Central memory CD4-positive, alpha-beta T cell (primary cell): Measurements from ENCODE around the gene FAM163B.

Experiments
- DNase-seq: peaks from one replicate; pipeline ENCODE4 v3.0.0; 2022

The FAM163B gene

DNA sequence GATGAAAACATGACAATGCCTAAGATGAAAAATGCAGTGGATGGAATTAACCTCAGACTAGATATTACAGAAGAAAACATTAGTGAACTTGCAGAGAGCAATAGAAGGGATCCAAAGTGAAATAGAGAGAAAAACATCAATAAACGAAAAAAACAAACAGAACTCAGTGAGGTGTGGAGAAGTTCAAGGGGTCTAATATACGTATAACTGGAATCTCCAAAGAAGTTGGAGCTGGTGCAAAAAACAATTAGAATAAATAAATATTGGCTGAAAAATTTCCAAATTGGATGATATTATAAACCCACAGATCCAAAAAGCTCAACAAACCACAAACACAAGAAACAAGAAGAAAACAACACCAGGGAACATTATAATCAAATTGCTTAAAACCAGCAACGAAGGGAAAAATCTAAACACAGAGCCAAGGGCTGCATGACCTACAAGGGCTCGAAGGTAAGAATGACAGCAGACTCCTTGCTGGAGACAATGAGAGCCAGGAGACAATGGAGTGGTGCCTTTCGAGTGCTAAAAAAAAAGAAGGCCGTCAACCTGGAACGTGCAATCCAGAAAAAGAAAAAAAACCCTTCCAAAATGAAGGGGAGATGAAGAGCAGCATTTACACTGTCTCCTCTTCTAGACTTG lies 11.8 kb downstream of the FAM163B start:
- DNase-seq = no peak

DNA sequence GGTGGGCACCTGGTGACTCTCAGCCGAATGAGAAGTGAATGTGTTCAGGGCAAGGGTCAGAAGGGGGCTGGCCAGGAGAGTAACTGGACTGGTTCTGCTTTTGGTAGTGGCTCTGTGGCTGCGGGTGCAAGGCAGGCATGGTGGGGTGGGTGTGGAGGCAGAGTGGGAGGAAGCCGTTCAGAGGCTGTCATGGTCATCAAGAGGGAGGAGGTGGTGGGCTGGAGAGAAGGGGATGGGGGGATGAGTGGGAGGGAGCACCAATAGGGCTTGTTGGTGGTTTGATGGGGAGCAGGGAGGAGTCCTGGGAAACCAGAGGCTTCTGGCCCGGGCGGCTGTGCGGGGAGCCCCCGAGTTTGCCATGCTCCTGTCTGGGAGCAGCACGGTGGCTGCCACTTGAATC lies 13.3 kb downstream of the FAM163B start:
- no peak for DNase-seq

DNA sequence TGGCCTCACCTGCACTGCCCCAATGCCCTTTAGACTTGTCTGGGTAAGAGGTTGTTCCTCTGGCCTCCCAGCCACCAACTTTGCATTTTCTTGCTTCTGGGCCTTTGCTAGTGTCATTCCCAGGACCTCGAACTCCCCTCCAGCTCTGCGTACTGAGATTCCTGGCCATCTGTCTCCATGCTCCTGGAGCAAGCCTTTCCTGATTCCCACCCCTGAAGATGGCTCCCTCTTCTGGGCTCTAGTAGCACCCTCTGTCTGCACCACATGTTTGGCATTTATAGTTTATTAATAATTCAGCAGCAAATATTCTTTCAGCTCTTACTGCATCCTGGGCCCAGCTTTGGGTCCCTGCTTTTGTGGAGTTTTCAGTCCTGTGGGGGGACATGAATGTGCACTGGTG lies 14.9 kb downstream of the FAM163B start:
- DNase-seq = no peak

DNA sequence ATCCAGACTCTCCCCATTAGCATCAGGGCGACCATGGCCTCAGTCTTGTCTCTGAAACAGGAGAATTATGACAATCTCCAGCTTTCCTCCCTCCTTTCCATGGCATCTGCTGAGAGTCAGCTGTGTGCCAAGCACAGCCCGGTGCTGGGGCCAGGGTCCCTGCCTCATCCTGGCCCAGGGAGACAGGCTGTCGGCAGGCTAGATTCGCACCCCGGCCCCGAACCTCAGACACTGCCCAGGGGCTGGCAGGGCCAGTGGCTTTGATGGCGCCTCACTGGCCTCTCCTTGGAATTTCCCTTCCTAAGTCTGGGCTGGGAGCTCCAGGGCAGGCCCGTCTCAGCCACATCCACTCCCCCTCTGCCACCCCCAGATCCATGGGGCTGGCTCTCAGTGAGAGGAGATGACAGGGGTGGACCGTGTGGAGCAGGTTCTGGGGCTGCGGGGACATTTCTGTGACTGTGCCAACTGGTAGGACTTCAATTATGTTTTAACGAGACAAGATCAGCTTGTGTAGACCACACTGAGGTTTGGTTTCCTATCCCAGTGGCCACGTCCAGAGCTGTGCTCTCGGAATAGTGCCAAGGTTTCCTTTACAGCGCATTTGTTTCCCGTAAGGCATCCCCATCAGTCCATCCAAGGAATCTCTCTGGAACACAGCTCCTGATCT lies 15.5 kb downstream of the FAM163B start:
- DNase-seq = no peak

DNA sequence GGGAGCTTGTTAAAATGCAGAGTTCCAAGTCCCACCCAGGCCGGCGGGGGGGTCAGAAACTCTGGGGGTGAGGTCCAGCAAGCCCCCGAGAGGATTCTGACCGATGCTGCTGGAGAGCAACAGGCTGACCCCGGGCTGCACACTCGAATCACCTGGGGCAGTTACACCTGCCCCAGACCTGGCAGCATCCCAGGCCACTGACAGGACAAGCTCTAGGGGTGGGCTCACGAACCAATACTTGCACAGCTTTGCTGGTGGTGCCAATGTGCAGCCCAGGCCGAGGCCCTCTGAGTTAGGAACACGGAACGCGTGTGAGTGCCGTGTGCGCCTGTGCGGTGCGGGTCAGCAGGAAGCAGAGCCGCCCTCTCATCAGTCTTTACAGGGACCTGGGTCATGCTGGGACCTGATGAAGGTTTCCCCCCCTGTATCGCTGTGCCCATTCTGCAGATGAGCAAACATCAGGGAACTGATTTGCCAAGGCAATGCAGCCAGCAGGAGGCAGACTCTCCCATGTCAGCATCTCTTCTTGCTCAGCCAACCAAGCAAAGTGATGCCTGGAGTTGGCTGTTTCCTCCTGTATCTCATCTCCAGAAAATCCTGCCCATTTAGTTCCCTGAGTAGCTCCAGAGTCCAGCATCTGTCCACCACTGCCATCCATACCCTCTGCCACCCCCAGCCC lies 16.3 kb downstream of the FAM163B start:
- no peak for DNase-seq

DNA sequence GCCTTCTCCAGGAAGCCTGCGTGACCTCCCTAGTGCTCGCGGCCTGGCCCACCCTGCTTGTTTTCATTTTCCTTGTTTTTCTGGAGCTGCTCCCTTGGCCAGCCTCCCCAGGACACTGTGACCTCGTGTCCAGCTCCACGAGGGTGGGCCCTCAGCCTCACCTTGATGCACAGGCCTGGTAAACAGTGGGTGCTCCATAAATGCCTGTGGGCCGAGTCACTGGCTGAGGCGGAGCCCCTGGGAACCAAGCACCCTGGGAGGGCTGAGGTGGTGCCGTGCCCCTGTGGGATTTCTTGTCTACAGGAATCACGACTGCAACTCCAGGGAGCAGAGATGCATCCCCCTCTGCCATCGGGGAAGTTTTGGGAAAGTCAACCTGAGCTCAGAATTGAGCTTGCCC lies 17.2 kb downstream of the FAM163B start:
- DNase-seq = no peak

DNA sequence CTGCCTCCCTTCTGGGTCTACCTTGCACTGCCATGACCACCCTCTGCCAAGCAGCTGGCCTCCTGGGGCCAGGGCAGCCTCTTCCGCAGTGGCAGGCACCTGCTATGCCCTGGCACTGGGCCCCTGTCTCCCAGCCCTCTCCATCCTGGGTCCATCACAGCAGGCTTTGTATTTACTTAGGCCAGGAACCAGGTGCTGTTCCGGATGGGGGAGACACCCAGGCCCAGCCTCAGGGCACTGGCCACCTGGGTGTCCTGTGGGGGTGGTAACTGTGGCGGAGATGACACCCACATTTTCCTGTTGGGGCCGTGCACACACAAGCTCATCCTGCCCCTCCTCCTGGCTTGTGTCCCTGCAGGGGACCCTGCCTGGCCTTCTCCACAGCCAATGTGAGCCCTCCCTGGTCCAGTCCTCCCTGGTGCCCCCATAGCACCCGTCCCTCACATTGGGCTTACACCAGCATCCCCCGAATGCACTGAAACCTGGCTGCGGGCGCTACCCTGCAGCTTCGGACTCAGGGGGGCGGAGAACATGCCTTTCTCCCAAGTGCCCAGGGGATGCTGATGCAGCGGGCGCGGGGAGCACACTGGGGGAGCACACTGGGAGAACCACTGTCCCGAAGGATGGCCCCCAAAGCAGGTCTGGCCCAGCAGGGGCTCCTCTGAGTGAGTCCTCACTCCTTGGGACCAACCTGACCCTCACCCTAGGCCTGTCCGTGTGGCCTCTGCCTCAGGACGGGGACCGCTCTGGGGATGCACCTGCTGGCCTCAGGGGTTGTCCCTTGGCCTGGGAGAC lies 17.9 kb downstream of the FAM163B start:
- DNase-seq = no peak

DNA sequence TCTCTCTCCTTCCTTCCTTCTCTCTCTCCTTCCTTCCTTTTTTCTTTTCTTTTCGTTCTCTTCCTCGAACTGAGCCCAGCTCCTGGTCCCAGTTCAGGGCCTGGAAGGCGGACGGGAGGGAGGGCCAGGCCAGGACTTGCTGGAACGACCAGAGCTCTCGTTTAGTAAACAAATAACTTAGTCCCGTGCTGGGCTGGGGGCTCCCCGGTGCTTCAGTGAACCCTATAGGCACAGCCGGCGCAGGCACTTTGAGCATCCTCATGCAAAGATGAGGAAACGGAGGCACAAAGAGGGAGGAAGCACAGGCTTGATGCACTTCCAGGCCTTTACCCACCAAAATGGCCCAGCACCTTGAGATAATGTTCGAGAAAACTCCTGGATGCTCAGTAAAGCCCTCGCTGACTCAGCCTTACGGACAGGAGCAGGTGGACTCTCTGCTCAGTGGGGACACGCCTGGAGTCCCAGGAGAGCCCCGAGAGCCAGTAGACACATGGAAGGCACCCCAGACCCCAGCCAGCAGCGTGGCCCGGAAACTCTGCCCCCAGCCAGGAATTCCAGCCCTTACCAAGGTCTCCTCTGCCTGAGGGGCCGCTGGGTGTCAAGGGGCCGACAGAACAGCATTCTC lies 18.8 kb downstream of the FAM163B start:
- no peak for DNase-seq

DNA sequence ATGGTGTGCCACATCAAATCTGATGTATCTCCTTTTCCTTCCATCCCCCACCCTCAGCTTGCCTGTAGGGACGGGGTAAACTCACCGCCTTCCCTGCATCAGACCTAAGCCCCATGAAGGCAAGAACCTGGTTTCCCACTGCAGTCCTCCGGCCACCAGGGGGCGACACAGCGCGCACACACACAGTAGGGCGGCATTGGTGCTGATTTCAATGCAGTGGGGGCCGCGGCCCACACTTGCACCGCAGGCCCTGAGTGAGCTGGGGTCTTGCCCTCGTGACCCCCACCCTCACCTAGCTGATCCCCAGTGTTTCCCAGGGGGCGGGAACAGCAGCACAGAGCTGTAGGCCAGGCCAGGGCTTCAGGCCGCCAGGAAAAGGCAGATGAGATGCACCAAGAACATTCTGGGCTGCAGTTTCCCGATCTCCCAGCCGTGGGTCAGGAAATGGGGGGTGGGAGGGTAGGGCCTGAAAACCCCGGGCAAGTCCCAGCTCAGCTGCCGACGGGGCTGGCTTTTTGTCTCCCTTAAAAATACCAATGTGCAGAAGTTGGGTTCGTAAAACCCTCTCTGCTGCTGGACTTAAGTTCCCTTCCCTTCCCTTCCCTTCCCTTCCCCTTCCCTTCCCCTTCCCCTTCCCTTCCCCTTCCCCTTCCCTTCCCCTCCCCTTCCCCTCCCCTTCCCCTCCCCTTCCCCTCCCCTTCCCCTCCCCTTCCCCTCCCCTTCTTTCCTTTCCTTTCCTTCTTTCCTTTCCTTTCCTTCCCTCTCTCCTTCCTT lies 19.5 kb downstream of the FAM163B start:
- no peak for DNase-seq

DNA sequence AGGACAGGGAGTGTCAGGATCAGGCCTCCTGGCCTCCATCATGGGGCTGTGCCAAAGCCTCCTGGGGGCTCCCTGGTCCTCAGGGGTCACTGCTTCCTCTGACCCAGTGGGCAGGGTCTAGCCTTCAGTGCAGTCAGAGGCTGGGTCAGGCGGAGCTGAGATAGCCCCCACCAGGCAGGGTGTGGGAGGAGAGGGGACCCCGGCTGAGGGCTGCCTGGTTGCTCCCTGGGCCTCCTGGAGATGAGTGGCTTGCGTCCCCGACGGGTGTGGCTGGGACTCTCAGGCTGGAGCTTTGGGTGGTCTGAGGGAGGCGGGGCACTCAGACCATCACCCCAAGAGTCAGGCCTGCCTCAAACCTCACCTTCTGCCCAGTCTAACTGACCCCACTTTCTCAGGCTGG lies 21.7 kb downstream of the FAM163B start:
- no peak for DNase-seq

DNA sequence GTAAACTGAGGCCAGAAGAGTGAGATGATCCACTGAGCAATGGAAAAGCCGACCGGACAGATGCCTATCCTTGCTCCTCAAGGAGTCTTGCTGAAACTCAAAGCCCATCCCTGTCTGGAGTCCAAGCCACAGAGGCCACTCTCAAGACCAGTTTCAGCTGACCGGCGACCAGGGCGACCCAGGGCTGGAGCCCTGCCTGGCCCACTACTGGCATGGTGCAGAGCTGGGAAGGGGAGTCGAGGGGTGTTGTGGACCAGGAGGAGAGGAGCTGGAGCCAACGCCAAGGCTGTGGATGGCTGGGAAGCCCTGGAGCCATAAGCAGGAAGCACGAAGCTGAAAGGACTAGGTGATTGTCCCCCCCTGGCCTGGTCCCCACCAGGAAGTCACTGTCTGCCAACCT lies 22.1 kb downstream of the FAM163B start:
- DNase-seq = no peak

DNA sequence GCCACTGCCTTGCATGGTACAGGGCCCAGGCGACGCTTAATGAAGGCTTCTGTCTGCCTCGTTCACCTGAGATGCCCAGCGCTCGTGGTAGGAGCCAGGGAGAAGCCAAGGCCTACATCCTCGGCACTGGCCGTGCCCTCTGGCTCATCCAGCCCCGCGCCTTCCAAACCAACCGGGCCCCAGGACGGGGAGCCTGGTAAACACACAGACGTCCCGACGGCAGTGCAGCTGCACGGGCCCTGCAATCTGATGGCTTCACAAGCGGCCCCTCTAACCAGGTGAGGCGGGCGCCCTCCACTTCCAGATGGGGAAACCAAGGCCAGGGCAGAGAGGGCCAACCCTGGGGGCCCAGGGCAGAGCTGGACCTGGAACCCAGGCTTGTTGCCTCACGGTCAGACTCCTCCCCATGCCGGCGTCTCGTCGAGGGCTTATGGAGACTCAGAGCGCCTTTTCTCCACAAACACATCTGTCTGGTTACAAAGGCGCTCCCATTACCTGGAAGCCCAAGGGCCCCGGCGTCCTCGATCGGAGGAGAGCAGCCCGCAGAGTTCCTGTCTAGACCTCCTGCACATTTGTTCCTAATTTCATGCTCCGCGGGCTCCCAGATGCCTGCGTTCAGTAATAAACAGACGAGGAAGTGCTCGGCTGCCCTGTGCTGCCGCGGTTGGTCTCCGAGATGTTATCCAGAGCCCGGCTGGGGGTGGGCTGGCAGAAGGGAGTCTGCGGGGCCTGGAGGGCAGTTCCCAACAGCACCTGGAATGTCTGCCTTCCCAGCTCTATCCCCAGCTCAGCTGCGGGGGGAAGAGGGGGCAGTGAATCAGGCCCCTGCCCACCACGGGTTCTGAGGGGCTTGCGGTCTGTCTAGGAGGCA lies 23.5 kb downstream of the FAM163B start:
- DNase-seq = no peak

DNA sequence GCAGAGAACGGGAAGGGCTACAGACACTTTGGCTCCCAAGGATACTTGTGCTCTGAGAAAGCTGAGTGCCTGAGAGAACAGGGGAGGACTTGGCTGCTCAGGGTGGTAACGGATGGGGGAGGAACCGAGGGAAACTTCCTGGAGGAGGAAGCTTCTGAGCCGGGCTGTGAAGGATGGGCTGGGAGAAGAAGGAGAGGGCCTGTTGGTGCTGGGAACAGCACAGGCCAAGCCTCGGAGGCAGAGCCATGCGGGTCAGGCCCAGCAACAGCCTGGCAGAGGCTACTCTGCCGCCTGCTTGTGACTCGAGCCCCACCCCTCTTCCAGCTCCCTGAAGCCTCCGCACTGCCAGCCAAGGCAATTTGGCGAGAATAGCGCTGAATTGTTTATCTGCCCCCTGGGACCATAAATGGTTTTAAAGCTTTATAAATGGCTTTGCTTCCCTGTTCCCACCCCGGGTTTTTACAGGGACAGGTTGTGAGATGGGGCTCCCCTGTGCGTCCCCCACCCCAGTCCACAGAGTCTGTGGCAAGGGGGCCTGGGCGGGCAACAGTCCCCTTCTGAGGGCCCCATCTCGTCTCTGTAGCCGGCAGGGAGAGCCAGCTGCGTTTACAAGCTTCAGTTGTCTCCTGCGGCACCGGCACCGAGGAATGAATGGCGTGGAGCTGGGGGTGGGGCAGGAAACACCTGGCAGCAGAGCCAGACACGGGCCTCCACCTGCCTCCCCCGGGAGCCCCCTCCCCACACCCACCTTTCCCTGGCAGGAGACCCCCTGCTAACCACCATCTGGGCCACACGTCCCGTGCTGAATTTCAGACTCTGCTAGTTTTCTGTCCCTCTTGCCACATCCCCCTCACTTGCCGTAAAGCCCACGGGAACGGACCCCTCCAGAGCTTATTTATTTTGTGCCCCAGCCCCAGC lies 24.4 kb downstream of the FAM163B start:
- DNase-seq = no peak

DNA sequence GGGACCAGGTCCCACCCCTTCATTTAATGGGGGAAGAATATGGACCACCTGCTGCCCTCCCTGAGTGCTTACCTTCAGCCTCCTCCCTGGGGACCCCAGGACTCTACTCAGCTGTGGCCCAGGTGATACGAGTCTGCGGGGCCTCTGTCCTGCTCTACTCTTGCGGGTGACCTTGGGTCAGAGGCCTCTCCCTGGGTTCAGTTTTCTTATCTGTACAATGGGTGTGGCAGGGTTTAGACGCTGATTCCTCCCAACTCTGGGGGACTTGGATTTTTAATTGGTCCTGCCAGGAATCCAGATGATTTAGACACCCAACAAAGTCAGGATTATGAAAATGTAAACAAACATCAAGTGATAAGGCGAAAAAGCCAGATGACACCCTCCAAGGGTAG lies 25.0 kb downstream of the FAM163B start:
- DNase-seq = no peak

DNA sequence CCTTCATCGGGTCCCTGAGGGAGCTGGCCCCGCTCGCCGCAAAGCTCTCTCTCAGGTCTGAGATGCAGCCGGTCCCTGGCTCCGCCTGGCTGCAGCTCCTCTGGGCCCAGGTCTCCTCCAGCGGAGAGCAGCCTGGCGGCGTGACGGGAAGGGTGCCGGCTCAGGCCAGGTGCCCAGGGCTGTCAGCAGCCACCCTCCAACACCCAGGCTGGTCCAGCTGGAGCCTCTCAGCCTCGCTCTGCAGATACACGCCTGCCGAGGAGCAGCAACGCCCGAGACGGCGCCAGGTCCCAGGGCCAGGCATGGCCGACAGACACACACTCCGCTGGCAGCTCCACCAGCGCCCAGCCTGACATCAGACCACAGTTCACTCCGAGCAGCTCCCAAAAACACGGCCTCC lies 25.6 kb downstream of the FAM163B start:
- DNase-seq = no peak

DNA sequence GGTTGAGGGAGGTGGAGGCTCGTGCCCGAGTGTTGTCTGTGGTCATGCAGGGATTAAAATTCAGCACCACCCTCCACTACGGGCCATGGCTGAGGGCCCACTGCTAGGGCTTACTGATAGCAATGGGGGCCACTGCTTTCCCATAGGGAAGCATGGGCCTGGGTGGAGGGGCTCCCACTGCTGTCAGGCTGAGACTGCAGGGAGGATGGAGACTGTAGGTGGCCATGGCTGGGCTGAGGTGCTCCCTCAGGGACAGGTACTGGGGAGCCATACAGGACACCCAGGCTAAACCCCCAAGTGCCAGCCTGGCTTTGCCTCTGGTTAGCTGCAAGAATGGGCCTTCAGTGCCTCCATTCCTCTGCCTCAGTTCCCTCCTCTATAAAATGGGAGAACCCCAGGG lies 26.1 kb downstream of the FAM163B start:
- DNase-seq = no peak

DNA sequence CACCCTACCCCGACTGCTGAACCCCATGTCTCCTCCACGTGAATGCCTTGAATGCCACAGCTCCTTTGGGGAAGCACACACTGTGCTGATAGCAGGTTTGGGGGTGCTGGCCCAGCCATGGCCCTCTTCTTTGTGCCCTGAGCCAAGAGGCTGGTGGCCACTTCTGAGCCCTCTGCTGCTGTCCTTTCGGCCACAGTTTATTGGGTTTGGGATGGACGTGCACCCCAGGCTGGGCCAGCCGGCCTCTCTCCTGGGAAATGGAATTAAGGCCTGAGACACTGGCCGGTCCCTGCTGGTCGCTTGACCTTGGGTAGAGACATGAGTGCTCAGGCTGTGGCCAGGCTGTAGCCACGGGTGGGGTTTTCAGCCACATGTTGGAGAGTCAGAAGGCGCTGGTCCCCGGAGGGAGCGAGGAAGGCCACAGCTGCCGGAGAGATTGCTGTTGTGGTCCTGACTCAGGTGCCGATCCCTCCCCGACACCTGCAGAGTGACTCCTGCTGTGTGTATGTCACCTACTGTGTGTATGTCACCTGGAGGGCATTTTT lies 26.6 kb downstream of the FAM163B start:
- no peak for DNase-seq

DNA sequence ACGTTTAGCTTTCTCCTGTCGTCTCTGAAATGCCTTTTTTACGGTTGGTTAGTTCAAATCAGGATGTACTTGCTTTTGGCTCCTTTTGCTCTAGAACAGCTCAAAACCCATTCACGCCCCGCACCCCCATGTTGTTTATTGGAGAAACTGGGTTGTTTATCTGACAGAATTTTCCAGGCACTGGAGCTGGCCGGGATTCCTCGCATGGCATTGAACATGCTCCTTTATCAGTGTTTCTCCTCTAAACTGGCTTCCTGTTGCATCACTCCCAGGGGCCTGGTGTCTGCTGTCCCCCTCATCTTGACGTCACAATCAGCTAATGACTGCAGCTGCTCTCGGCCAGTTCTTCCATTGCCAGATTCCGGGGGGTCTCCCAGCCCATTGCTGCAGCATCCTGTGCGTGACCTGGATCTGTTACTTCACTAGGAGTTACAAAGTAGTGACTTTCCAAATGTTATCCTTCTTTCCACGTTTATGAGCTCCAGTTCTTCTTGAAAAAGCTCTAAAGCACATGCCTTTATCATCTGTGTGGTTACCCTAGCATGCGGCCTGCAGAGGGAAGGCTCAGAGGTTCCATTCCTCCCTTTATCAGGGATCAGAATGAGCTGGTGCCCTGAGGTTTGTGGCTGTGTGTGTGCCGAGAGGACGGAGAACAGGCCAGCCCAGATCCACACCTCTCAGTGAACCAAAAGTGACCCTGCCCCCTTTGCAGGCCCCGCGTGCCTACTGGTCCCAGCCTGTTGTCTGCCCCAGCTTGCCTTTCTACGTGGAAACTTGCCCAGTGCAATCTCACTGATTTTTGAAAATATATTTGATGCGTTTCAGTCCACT lies 27.5 kb downstream of the FAM163B start:
- DNase-seq = no peak

DNA sequence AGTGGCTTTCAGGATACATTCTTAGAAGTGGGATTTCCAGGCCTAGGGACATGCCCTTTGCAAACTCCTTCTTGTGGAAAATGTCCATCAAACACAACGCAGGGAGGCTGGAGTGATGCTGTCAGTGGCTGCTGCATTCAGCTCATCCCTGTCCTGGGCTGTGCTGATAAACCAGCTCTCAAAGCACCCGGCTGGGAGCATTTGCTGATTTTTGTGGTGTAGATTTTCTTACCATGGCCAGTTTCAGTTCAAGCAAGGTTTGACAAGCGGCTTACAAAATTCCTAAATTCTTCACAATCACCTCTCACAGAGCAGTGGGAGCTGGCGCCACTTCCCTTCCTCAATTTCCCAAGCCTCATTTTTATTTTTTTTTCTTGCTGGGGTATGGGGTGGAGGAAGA lies 28.2 kb downstream of the FAM163B start:
- DNase-seq = no peak
